Upper lobe of left lung (tissue), 4 donors: ENCODE data around the gene PARD3B.

Experiments
- CTCF ChIP-seq, 6 experiments: fragments of 450-650 bp in 4 of 6; fragments of 200-600 bp in 2 of 6; sonication (generic) in 2 of 6; IDR thresholded peaks; one replicate each; pipeline ENCODE4 v1.5.1; 2016 to 2019; ENCODE audit warnings: antibody characterized with exemption in 6 of 6
- POLR2AphosphoS5 ChIP-seq, 2 donors: sonication (generic); formaldehyde crosslinking; IDR thresholded peaks; one replicate each; pipeline ENCODE4 v1.5.1; 2017; ENCODE audit warnings: antibody characterized with exemption in 2 of 2

- TF ChIP-seq POLR2AphosphoS5 (IDR thresholded peaks at IDR 0.05) (no peak), CTCF (IDR thresholded peaks at IDR 0.05) (no peak)
Observed at GRCh38 chr2:205655779-205656456, 1110.6 kb downstream of the PARD3B start.
